GM19240 (cell line): Measurements from ENCODE around the gene REXO4.

ENCODE experiments used
- DNase-seq: peaks from one replicate; pipeline ENCODE4 v3.0.0; 2011; ENCODE audit warnings: low spot score; ENCODE audit not compliant: insufficient read length

REXO4 gene

GRCh38 chr9:133369422-133369821 is 48.4 kb downstream of the REXO4 start:
- DNase-seq = no peak

- no peak for DNase-seq
Measured at GRCh38 chr9:133368249-133368881, 49.4 kb downstream of the REXO4 start.

GRCh38 chr9:133367778-133368177 is 50.0 kb downstream of the REXO4 start:
- no peak for DNase-seq

GRCh38 chr9:133367221-133367620 is 50.6 kb downstream of the REXO4 start:
- no peak for DNase-seq

- no peak for DNase-seq
Measured at GRCh38 chr9:133366435-133366834, 51.4 kb downstream of the REXO4 start.

GRCh38 chr9:133362359-133363044 is 55.3 kb downstream of the REXO4 start:
- no peak for DNase-seq

- no peak for DNase-seq
Measured at GRCh38 chr9:133361507-133362092, 56.2 kb downstream of the REXO4 start.

GRCh38 chr9:133360400-133361393 is 57.1 kb downstream of the REXO4 start:
- DNase-seq = no peak

GRCh38 chr9:133359399-133360175 is 58.2 kb downstream of the REXO4 start:
- no peak for DNase-seq

- DNase-seq = no peak
Measured at GRCh38 chr9:133357656-133358055, 60.2 kb downstream of the REXO4 start.

- peak; percentile 71 for DNase-seq
Measured at GRCh38 chr9:133356391-133357091, 61.3 kb downstream of the REXO4 start, which contains the start of the genes SURF1 and SURF2. Gene SURF1 (minus strand): TSS chr9:133356487. CDS start chr9:133356453, 34 bp downstream. Gene SURF2 (plus strand): TSS chr9:133356550. CDS start chr9:133356593, 43 bp downstream.
